HG03135 (cell line): Measurements from ENCODE around the gene EEF1AKMT2.

Experiments
- ATAC-seq: cut with Tn5 transposase; IDR thresholded peaks from one replicate; pipeline ENCODE4 v1.9.1; 2021; ENCODE audit warnings: mild to moderate bottlenecking, moderate library complexity; ENCODE audit not compliant: unreplicated experiment

The EEF1AKMT2 gene

GRCh38 chr10:124739119-124739921, 52.4 kb downstream of the EEF1AKMT2 start:
- no peak for ATAC-seq

DNA sequence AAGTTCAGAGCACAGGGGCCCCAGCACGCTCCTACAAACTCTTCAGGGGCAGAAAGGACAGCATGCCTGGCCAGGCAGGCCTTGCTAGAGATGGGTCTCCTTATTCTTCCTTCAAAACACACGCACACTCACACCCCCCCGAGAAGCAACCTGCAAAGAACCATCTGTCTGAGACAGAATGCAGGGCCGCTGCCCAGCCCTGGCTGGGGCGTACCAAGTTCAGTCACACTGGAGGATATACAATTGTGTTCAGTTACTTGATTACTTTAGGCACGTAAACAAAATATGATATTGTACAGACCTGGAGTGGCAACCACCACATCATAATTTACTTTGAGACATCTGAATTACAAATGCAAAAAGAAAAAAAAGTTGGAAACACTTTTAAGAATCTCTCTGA, 53.2 kb downstream of the EEF1AKMT2 start:
- no peak for ATAC-seq

DNA sequence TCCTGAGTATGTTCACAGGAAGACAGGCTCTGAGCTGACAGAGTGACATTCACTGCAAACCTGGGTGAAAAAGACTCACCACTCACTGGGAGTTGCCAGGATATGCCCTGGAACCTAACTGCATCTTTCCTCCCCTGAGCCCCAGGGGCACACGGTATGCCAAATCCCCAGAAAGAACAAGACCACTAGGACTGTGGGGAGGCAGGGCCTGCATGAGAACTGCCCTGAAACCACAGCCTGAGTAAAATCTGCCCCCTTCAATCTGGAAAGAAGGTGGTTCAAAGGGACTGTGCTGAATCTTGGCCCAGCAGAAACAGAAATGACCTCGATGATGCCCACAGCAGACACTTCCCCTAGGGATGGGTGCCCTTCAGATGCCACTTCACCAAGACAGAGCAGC, 54.0 kb downstream of the EEF1AKMT2 start:
- ATAC-seq, result no peak

DNA sequence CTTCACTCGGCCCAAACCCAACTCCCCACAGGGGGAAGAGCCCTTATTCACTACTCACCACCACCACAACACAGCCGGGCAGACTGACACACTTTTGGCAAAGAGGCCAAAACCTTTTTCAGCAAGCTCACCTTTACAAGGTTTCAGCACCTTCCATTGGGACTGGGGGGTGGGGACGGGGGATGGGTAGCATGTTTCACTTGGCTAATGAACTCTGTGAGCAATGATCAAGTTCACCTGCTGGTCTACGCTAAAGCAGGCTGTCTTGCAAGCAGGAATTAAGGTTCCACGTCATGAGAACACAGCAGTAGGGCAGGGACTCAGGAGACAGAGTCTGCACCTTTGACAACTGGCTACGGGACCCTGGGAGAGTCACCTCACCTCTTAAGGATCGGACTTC, 54.5 kb downstream of the EEF1AKMT2 start:
- no peak for ATAC-seq

- no peak for ATAC-seq
Observed at GRCh38 chr10:124736491-124737136, 55.1 kb downstream of the EEF1AKMT2 start.

- ATAC-seq, result no peak
Observed at GRCh38 chr10:124735491-124736286, 56.0 kb downstream of the EEF1AKMT2 start.

GRCh38 chr10:124734311-124735166, 57.1 kb downstream of the EEF1AKMT2 start:
- ATAC-seq, result no peak

- ATAC-seq, result no peak
Observed at GRCh38 chr10:124733571-124734245, 58.0 kb downstream of the EEF1AKMT2 start.

DNA sequence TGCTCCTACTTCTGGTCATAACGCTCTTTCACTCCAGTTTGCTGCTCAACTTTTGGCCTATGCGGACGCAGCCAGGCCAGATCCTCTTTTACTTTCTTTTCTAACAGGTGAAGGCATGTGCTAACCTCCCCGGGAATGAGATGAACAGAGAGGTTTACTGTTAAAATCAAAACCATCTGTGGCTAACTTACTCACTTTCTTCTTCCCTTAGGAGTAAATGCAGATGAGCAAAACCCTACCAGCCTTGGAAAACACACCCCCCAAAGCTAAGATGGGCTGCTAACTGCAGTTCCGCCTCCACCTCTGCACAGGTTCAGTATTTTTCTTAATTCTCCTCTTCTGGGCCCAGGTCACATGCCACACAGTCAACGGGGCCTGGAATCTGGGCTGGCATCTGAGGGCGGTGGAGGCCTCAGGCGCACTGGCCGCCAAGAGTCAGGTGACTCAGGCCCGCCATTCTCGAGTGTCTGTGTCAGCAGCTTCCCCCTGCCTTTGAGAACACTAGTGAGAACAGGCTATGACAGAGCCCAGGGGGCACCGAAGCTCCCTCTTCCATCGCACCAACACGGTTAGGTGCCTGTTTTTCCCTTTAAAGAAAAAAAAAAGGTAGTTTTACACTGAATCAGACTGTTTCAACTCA, 58.6 kb downstream of the EEF1AKMT2 start:
- ATAC-seq, result peak; percentile 58

DNA sequence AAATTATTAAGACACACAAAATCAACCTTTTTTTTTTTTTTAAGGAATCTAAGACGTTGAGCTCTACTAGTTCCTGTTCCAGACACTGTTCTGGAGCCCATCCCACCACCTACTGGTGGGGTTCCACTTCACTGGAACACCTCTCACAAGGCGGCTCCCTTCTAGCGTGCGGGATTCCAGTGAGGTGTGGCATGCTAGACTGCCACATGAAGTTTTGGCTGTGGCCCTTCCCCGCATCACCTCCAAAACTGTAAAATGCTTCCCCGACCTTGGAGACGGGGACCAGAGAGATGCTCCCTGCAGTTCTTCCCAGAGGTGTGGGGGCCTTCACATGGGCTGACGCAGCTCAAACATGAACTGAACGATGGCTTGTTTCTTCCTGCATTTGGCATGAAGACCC, 60.1 kb downstream of the EEF1AKMT2 start:
- no peak for ATAC-seq

DNA sequence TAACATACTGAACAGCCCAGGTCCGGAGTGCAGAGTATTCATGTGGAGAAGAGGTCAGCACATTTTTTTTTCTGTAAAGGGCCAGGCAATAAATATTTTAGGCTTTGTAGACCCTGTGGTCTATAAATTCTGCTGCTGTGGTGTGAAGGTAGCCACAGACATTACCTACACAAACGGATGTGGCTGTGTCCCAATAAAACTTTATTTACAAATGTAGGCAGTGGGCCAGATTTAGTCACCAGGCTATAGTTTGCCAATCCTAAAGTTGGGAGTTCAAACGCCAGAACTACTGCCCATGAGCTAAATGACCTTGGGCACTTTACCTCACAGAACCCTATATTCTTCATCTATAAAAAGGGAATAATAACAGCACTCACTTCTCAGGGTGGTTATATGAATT, 60.9 kb downstream of the EEF1AKMT2 start:
- ATAC-seq, result no peak

DNA sequence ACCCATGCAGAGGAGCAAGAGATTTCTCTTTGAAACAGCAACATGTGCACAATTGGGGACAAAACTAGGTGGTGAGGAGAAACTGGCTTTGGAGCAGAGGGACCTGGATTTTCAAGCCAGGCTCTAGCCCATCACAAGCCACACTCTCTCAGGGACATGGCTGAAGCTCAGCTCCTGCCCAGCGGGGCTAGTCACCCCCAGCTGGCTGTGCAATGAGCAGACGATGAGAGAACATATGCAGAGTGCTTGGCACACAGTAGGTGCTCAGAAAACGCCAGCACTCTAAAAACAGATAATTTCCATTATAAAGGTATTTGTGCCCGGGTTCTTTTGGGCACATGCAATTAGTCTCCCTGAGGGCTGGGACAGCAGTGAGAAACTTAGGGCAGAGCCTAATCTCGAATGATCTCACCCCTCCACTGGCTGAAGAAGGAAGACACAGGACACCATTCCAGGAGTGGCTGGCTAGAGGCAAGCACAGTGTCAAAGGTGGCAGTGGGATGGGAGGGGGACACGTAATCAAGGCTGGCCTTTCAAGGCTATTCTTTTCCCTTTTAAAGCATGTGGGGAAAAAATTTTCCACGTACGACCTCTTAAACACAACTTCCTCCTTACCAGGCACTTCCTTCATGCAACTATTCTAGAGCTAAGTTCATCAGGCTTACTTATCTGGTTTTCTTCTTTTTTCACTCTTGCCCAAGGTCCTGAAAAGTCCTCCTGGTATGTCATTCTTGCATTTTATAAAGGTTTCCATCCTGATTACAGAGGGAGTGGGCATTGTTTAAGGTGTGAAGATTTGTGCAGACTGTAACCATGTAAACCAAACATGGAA, 62.6 kb downstream of the EEF1AKMT2 start:
- ATAC-seq, result no peak

DNA sequence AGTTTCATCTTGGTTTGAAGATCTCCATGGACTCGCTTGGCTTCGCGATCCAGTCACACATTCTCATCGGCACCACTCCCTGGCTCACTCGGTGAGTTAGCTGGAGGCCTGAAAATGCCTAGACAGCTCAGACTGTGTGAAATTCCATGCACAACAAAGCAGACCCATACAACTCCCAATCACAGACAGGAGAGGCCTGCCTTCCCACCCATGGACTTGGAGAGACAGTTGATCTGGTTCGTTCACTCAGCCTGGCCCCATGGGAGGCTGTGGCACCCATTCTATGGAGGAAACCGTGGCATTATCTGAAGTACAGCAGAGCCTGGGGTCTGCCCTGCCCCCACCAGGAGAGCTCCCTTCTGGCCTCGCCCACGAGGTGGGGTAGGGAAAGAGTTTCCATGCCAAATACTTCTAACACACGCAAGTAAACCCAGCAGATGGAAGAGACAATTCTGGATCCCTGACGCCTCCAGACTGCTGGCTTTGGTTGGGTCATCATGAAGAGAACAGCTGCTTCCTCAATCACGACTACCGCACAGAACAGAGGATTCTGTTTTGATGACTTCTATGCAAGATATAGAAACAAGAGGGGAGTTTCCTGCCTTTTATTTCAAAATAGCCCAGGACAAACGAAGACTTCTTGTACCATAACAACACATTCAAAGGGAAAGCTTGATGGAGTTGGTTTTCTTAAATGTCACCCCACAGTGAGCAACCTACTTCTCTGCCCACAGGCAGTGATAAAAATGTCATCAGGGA, 63.4 kb downstream of the EEF1AKMT2 start:
- ATAC-seq, result no peak

- no peak for ATAC-seq
Observed at GRCh38 chr10:124727361-124727960, 64.2 kb downstream of the EEF1AKMT2 start.

DNA sequence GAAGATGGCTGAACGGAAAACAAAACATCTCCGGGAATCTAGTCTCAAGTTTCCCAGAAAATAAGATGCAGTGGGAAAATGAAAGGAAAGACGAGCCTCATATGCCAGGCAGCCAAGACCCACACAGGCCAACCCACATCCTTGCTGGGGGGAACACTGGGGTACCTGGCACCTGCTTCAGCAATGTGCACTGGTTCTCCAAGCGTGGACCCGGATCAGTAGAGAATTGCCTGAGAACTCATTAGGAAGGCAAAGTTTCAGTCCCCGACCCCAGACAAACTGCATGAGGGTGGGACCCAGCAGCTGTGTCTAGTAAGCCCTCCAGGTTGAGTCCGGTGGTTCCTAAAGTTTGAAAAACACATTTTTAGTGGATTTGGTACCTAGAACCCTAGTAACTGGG, 65.9 kb downstream of the EEF1AKMT2 start:
- no peak for ATAC-seq

GRCh38 chr10:124725171-124725631, 66.5 kb downstream of the EEF1AKMT2 start:
- ATAC-seq, result no peak

DNA sequence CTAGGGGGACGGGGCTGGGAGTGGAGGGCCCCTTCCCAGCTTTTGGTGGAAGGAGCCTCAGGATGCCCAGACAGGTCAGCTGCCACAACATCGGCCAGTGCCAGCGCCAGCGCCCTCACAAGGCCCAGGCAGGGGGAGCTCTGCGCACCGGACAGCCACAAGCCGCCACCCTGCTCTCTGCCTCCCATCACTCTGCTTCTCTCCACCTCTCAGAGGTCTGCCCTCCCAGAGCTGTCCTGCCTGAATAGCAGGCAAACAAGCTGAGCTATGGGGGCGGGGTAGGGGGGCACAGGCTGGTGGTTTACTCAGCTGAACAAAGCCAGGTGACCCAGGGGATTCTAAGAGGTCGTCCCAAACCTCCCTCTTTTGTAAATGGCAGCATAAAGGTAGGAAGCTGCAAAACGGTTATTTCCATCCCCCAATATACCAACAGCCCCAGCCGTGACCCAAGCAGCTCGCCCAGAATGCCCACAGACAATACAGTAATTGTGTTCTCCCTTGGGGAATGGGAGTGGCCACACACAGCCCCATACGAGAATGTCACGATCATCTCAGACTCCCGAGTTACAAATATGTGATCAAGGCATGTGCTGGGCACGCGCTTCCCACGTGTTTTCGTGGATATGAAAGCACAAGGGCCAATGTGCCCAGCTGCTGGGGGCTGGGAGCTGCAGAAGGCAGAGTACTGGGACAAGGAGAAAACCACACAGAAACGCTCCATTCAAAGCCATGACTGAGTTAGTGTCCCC, 67.2 kb downstream of the EEF1AKMT2 start:
- no peak for ATAC-seq
